ENCODE data around the gene FAM171A1.

The FAM171A1 gene

GRCh38 chr10:15252396-15252795 is 118.7 kb downstream of the FAM171A1 start:
- DNase-seq = no peak

DNA sequence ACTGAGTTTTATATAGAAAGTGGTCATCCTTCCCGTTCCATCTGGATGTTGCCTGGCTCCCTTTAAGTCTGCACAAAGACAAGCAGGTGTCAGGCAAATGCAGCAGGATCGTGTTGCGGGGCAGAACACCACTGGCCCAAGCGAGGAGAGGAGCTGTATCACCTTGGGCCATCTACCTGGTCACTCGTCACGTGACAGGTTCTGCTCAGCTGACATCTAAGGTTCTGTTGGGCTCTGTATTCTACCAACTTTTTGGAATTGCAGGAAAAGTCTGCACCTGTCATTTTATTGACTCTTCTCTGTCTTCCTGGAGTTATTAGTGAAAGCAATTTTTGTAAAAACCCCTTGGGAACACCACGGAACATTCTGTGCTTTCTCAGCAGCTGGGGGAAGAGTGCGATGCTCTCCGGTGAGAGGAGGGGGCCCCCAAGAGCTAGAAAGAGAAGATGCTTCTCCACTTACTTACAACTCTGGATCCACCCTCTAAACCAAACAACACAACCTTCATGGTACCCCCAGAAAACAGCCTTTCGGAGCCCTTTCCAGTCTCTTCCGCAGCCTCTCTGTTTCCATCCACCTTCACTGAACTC is 119.2 kb downstream of the FAM171A1 start:
- DNase-seq = no peak

DNA sequence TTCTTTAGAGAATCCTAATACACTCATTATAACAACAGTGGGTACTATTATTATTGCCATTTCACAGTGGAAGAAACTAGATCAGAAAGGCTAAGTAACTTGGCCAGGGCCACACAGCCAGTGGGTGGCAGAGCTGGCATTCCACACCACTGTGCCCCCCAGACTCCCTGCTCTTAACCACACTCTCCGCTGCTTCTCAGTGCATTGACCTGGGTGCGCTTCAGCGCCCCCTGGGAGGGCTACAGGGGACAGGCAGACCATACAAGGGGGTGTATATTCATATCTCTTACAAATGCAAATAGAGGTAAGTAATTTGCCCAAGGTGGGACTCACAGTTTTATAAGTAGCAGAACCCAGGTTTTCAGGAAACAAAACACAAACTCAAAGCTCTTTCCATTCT is 125.6 kb downstream of the FAM171A1 start:
- DNase-seq = no peak

DNA sequence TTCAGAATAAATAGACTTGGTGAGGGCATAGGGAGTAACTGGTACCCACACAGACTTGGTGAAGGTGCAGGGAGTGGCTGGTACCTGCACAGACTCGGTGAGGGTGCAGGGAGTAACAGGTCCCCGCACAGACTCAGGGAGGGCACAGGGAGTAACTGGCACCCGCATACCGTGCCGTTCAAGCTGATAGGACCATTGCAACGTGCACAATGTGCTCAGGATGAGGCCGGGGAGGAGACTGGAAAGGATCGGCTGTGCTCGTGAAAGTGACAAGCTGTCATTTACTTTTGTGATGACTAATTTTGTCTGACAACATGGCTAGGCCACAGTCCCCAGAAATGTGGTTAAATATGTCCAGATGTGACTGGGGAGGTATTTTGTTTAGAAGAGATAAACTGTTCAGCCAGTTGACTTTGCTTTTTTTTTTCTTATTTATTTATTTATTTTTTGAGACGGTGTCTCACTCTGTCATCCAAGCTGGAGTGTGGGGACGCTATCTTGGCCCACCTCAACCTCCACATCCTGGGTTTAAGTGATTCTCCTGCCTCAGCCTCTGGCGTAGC is 126.4 kb downstream of the FAM171A1 start:
- no peak for DNase-seq

DNA sequence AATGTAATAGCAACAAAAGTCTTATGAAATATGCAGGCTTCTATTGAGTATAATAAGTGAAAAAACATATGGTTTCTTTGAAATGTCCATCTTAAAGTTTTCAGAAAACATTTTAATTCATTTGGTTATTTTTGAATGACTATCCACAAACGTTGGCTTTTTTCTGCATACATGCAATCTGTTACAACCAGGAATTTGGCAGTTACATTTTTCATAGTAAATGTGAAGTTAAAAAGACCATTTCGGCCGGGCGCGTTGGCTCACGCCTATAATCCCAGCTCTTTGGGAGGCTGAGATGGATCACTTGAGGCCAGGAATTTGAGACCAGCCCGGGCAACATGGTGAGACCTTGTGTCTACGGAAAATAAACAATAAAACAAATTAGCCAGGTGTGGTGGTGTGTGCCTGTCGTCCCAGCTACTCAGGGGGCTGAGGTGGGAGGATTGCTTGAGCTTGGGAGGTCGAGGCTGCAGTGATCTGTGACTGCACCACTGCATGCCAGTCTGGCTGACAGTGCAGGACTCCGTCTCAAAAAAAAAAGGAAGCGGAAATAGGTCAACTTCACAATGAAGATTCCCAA is 128.7 kb downstream of the FAM171A1 start:
- no peak for DNase-seq

DNA sequence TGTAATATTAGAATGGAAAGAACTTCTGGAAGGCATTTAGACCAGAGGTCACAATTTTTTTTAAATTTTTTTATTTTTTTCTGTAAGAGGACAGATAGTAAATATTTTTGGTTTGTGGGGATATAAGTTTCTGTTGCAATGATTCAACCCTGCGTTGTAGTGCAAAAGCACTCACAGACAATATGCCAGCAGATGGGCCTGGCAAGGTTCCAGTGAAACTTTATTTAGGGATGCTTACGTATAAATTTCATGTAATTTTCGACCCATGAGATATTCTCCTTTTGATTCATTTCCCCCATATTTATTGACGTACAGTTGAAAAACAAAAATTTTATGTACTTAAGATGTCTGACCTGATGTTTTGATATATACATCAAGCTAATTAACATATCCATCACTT is 129.8 kb downstream of the FAM171A1 start:
- no peak for DNase-seq

DNA sequence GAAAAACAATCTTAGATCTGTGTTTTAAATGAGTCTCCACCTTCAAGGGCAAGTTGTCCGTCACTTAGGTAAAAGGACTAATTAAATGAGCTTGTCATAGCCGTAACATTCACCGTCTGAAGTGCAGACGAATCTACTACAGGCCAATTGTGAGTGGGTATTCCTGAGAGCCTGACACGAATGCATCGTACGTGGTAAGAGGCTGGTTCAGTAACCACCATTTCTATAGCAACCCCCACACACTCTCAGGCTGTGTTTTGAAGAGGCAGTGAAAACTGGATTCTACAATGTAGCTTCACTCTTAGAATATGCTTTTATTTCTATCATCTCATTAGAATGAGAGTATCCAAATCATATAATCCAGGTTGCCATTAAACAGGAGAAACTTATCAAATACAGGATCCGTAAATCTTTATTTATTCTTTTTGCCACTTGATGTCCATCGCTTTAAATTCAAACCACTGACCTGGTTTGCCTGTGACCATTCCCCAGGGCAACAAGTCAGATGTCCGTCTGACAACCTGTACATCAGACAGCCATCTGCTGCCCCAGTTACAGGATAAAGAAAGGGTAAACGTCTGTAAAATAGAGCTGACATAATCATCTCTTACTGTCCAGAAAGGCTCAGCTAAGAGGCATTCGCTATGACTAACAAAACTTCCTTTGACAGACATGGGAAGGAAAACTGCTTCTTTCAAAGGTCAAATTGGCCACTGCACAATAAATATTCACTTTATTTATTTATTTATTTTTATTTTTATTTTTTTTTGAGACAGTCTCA is 132.3 kb downstream of the FAM171A1 start:
- peak in 3 of 56 donors; percentile 9 to 13 (median 11) for DNase-seq

- DNase-seq = peak in 8 of 56 donors; percentile 14 to 32 (median 23)
These were observed 133.7 kb downstream of the FAM171A1 start for GRCh38 chr10:15237351-15237750.

DNA sequence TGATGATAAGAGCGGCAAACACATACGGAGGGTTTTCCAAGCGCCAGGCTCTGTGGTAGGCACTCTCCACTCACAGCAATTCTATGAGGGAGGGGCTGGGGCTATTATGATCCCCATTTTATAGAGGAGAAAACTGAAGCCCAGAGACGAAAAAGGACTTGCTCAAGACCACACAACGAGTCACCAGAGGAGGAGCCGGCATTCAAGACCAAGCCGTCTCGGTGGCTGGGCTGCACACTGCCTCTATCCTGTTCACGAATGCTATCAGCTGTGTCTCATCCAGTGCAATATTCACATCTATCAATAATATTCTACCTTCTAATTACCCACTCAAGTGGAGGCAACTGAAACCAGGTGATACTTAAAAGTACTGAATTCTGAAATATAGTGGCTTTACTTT is 134.7 kb downstream of the FAM171A1 start:
- no peak for DNase-seq

GRCh38 chr10:15232279-15232678 is 138.8 kb downstream of the FAM171A1 start:
- no peak for DNase-seq

GRCh38 chr10:15231426-15231825 is 139.7 kb downstream of the FAM171A1 start:
- no peak for DNase-seq

- DNase-seq = no peak
These were observed 140.8 kb downstream of the FAM171A1 start for GRCh38 chr10:15230257-15230656.

GRCh38 chr10:15229268-15229667 is 141.8 kb downstream of the FAM171A1 start:
- DNase-seq = no peak

DNA sequence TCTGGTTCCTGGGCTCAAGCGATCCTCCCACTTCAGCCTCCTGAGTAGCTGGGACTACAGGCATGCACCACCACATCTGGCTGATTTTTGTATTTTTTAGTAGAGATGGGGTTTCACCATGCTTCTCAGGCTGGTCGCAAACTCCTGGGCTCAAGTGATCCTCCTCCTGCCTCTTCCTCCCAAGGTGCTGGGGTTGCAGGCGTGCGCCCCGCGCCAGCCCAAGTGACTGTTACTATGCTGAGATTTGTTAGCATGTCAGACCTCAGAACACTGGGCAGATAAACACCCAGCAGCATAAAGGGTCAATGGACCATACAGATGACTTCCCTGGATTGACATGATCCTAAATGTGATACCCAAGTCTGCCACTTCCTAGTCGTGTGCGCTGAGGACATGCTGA is 142.7 kb downstream of the FAM171A1 start:
- DNase-seq = no peak

- DNase-seq = no peak
These were observed 143.3 kb downstream of the FAM171A1 start for GRCh38 chr10:15227611-15228372.

DNA sequence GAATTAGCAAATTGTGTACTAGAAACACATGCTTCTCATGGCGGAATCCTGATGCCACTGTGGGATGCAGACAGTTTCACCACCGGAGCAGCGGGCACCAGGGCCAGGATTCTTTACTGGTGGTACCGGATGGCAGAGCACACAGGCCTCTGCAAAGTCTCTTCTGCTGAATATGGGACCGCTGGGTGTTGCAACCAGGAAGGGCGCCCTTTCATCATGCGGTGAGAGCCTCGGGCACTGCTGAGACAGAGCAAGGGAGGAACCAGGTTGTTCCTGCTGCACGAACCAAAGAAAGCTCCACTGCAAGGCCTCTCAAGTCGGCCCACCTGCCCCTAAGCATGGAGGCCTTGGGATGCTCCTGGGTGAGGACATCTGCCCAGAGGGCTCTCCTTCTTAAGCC is 145.6 kb downstream of the FAM171A1 start:
- no peak for DNase-seq

DNA sequence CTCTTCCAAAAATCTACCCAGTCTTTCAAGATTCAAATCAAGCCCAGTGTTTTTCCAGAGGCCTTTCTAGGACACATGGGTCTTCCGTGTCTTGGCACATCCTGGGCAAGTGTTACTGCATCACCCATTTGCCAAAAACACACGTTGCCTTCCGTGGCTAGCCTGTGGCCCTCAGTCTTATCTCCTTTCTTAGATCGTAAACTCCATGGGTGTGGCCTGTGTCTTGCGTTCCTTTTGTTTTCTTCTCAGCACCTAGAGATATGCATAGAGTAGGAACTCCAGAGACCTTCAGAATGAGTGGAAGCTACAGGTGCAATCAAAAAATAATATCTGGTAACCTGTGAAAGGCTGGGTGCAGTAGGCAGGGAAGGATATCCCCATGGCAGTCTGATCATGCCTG is 146.1 kb downstream of the FAM171A1 start:
- DNase-seq = no peak

- DNase-seq = peak in 21 of 56 donors; percentile 5 to 54 (median 20)
These were observed 147.9 kb downstream of the FAM171A1 start for GRCh38 chr10:15223174-15223573.

GRCh38 chr10:15222511-15222910 is 148.6 kb downstream of the FAM171A1 start:
- DNase-seq = peak in 42 of 56 donors; percentile 6 to 76 (median 42)

DNA sequence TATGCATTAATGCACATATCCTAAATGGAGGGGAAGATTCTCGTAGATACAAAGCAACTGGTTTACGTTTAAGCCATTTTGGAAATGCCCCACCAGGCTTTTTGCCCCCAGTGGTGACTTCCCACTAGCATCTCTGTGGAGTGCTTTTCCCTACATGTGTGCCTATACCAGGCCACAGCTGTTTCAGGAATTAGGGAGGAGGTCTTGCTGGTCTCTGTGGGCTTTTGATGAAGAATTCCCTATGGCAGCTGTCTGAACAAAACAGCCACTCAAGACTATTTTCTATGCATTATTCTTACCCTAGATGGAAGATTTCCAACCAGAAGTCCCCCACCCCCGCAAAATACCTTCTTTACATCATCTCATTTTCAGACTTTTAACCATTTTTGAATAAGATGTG is 150.6 kb downstream of the FAM171A1 start:
- DNase-seq = no peak

DNA sequence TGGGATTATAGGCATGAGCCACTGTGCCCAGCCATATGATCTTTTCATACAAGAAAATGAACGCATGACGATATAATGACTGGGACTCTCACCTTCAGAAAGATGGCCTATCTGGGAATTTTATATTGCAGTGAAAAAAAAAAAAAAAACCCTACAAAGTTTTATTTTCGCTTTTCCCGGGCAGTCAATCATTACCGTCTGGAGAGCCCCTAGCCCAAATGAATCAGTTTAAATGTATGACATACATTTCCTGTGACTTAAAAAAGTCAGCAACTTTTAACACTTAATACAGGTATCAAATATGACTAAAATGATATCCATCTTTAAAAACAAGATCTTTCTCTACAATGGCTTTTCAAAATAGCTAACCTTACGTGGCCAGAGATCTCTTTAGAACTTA is 154.4 kb downstream of the FAM171A1 start:
- no peak for DNase-seq

DNA sequence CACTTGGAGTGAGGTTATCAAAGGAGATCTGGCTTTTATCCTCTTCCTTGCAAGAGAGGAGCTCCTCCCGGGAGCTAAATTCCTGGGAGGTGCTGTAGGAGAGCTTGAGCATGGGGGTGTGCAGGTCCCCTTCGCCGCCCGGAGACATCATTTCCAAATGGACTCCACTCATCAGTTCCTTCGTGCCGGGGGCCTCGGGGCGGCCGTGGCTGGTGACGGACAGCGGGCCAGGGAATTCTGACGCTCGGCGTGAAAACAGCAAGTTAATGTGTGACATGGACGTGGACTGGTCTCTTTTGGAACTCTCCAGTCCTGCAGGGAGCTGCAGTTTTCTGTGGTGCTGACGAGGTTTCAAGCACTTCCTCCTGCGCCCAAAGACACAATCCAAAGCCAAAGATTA is 156.9 kb downstream of the FAM171A1 start:
- no peak for DNase-seq
